Adrenal gland (tissue), 12 donors: ENCODE results near the gene NEU4. TPM values are rescaled to one million over a fixed set of nuclear protein-coding genes. Genes with fewer than 3 reads are reported as not detected.

Experiments used
- DNase-seq, 7 donors: peaks; one replicate each; pipeline ENCODE4 v3.0.0-alpha.2; 2019 to 2020
- H3K27ac ChIP-seq, 5 donors: fragments of 200-600 bp; sonication (generic) in 4 of 5; 1 replicate in 3 of 5; 2 replicates in 2 of 5; pipeline versions ENCODE4 v1.5.1 to v1.8.0; 2016 to 2020; ENCODE audit warnings: mild to moderate bottlenecking in 1 of 5
- H3K27me3 ChIP-seq: fragments of 200-600 bp; 2 replicates; pipeline ENCODE4 v1.8.0; 2021
- H3K36me3 ChIP-seq, 2 donors: fragments of 200-600 bp; replicated peaks in 1 of 2; 1 replicate in 1 of 2; 2 replicates in 1 of 2; pipeline versions ENCODE4 v1.5.1 to v1.8.0; 2018 to 2022
- H3K4me1 ChIP-seq, 2 donors: fragments of 200-600 bp; replicated peaks in 1 of 2; 1 replicate in 1 of 2; 2 replicates in 1 of 2; pipeline versions ENCODE4 v1.5.1 to v1.8.0; 2018 to 2021
- H3K4me3 ChIP-seq, 4 donors: fragments of 200-600 bp; sonication (generic) in 3 of 4; one replicate each; pipeline ENCODE4 v1.5.1; 2016 to 2018
- H3K9me3 ChIP-seq, 3 donors: fragments of 200-600 bp; sonication (generic) in 1 of 3; replicated peaks in 1 of 3; 1 replicate in 2 of 3; 2 replicates in 1 of 3; pipeline versions ENCODE4 v1.5.1 to v1.8.0; 2016 to 2021
- CTCF ChIP-seq, 6 experiments: fragments of 450-650 bp in 4 of 6; fragments of 200-600 bp in 2 of 6; sonication (generic) in 1 of 6; IDR thresholded peaks; 1 replicate in 5 of 6; 2 replicates in 1 of 6; pipeline versions ENCODE4 v1.5.1 to v1.8.0; 2016 to 2021; ENCODE audit warnings: antibody characterized with exemption in 6 of 6, mild to moderate bottlenecking in 2 of 6, moderate library complexity in 1 of 6
- POLR2A ChIP-seq, 2 donors: fragments of 450-650 bp; IDR thresholded peaks; one replicate each; pipeline ENCODE4 v1.6.1; 2017; ENCODE audit warnings: antibody characterized with exemption in 2 of 2, mild to moderate bottlenecking in 2 of 2, moderate library complexity in 1 of 2
- WGBS, 4 donors: extraction: QIAGEN DNeasy Blood & Tissue Kit in 2 of 4; methylation state at CpG; one replicate each; pipeline versions ENCODE4 v1.1.5 to v1.1.7; 2013 to 2017; 5-methylcytosine and 5-hydroxymethylcytosine counted together
- intact Hi-C, 2 donors: fragments of 100-400 bp; cut with DNase I; formaldehyde crosslinking; loops; one replicate each; pipeline versions ENCODE4 v1.14.1 to v1.15.0; 2022 to 2023
- polyA plus RNA-seq, 3 donors: library from polyadenylated mRNA; stranded (reverse); fragments of 200-250 nt in 2 of 3; fragments of 350-450 nt in 1 of 3; fragmentation: Illumina TruSeq in 1 of 3; extraction: RNeasy Lipid Tissue Mini Kit (QIAGEN cat#74804) in 1 of 3; gene quantifications; one replicate each; pipeline ENCODE4 v1.2.3, GENCODE V29; 2013 to 2014
- total RNA-seq, 9 donors: library from RNA; depleted of rRNA in 4 of 9; stranded (reverse); fragments of >200 nt in 4 of 9; fragments of 120-200 nt in 1 of 9; fragmentation: NEBNext Ultra II Directional in 1 of 9; extraction: Animal tissue kit (Norgen Biotek cat#: 25700) in 1 of 9; gene quantifications; one replicate each; pipeline versions ENCODE4 v1.1.0 to v1.2.4, GENCODE V29; 2013 to 2023
- donor health status: healthy with polysubstance abuse.
- donor health status: Bipolar disorder and iron deficiency.
- donor health status: DM: yes; HTN: yes; CAD: no.
- donor health status: DM: no; HTN: no; CAD: no.
- donor health status: DM: no; HTN: no; CAD: no.
- donor health status: DM: yes; HTN: yes; CAD: no.

Gene NEU4
- total and polyA plus RNA-seq, 12 donors = 0.17 to 2.3 (median 0.37) TPM; not detected in 3

- TF ChIP-seq CTCF (IDR thresholded peaks at IDR 0.05) (no peak), POLR2A (IDR thresholded peaks at IDR 0.05) (no peak)
- H3K27me3 ChIP-seq = no peaks in the 10 kb centered on the region
- no peak overlapping the region for H3K4me3 ChIP-seq
- no peaks in the 10 kb centered on the region for H3K9me3 ChIP-seq
- H3K4me1 ChIP-seq = no peaks in the 10 kb centered on the region
- no peak overlapping the region for H3K27ac ChIP-seq
- WGBS, 4 donors = 91 to 97% (median 93%) methylated on average over 16 to 37 of the region's 37 CpGs
- no peaks in the 10 kb centered on the region for H3K36me3 ChIP-seq
- intact Hi-C loops = no loop called here
- peak in 3 of 7 donors; percentile 14 to 42 (median 20) for DNase-seq
Measured at GRCh38 chr2:241767464-241768250, 41.3 kb upstream of the NEU4 start.

GRCh38 chr2:241768251-241768711 is 40.7 kb upstream of the NEU4 start:
- intact Hi-C loops = no loop called here
- H3K27ac ChIP-seq = no peak overlapping the region
- DNase-seq = peak in 2 of 7 donors; percentile 14 to 40
- 80 to 93% (median 88%) methylated on average over 12 to 29 of the region's 29 CpGs for WGBS, 4 donors
- H3K4me3 ChIP-seq = no peak overlapping the region
- no peaks in the 10 kb centered on the region for H3K4me1 ChIP-seq
- H3K9me3 ChIP-seq = no peaks in the 10 kb centered on the region
- H3K27me3 ChIP-seq = no peaks in the 10 kb centered on the region
- no peaks in the 10 kb centered on the region for H3K36me3 ChIP-seq
- TF ChIP-seq CTCF (IDR thresholded peaks at IDR 0.05) = no peak
- TF ChIP-seq POLR2A (IDR thresholded peaks at IDR 0.05) = no peak

GRCh38 chr2:241768850-241769249 is 40.1 kb upstream of the NEU4 start:
- Histone ChIP-seq H3K27ac (no peak overlapping the region), H3K4me3 (no peak overlapping the region), H3K27me3 (peaks cover 4% of the 10 kb centered on the region), H3K9me3 (no peaks in the 10 kb centered on the region), H3K36me3 (no peaks in the 10 kb centered on the region), H3K4me1 (no peaks in the 10 kb centered on the region)
- intact Hi-C loops = no loop called here
- DNase-seq = peak in 2 of 7 donors; percentile 18 to 44
- 90 to 100% (median 95%) methylated on average over 1 to 11 of the region's 11 CpGs for WGBS, 4 donors
- TF ChIP-seq CTCF (IDR thresholded peaks at IDR 0.05) (no peak), POLR2A (IDR thresholded peaks at IDR 0.05) (no peak)

GRCh38 chr2:241769819-241770184 is 39.2 kb upstream of the NEU4 start:
- H3K27ac ChIP-seq = no peak overlapping the region
- H3K9me3 ChIP-seq = no peaks in the 10 kb centered on the region
- peaks cover 9% of the 10 kb centered on the region for H3K27me3 ChIP-seq
- H3K36me3 ChIP-seq = no peaks in the 10 kb centered on the region
- 56 to 91% (median 79%) methylated on average over 4 to 13 of the region's 13 CpGs for WGBS, 4 donors
- TF ChIP-seq CTCF (IDR thresholded peaks at IDR 0.05) (no peak), POLR2A (IDR thresholded peaks at IDR 0.05) (no peak)
- peak in 1 of 7 donors; percentile 37 for DNase-seq
- H3K4me1 ChIP-seq = no peaks in the 10 kb centered on the region
- no peak overlapping the region for H3K4me3 ChIP-seq
- intact Hi-C loops = no loop called here
